IPS-15b (cell line): Measurements from ENCODE around the gene DMD.

ENCODE experiments used
- H3K27me3 ChIP-seq: one replicate; pipeline ENCODE4 v1.6.1; 2013; ENCODE audit warnings: low read length; ENCODE audit not compliant: control insufficient read depth, insufficient read depth
- H3K36me3 ChIP-seq: one replicate; pipeline ENCODE4 v1.6.1; 2013; ENCODE audit warnings: low read length; ENCODE audit not compliant: control insufficient read depth, insufficient read depth
- H3K4me1 ChIP-seq: one replicate; pipeline ENCODE4 v1.6.1; 2013; ENCODE audit warnings: mild to moderate bottlenecking, low read length; ENCODE audit not compliant: control insufficient read depth, insufficient read depth
- H3K4me3 ChIP-seq: one replicate; pipeline ENCODE4 v1.5.1; 2013; ENCODE audit warnings: low read depth, low read length
- H3K9ac ChIP-seq: one replicate; pipeline ENCODE4 v1.6.1; 2013; ENCODE audit warnings: low read depth, mild to moderate bottlenecking, low read length
- H3K9me3 ChIP-seq: one replicate; pipeline ENCODE4 v1.6.1; 2013; ENCODE audit warnings: mild to moderate bottlenecking, low read length; ENCODE audit not compliant: control insufficient read depth, insufficient read depth

Gene DMD

DNA sequence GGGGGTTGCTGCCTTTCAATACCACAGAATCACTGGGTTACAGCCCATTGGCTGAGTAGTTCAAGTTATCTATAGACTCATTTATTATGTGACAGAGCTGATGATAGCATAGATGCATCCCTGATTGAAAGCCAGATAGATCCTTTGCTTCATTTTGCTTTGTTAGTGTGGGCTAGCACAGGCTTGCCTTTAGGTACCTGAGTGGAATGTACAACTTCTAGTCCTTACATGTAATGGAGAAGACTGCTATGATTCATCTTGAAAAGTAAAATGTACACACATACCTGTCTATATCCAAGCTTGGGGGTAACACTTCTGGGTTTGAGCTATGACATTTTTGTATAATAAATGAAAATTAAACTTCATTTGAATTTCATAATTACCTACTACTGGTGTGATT lies 1913.5 kb downstream of the DMD start:
- Histone ChIP-seq H3K27me3 (no peaks in the 10 kb centered on the region), H3K4me1 (peaks cover 13% of the 10 kb centered on the region), H3K4me3 (no peak overlapping the region), H3K9me3 (no peaks in the 10 kb centered on the region), H3K9ac (no peak overlapping the region), H3K36me3 (no peaks in the 10 kb centered on the region)

DNA sequence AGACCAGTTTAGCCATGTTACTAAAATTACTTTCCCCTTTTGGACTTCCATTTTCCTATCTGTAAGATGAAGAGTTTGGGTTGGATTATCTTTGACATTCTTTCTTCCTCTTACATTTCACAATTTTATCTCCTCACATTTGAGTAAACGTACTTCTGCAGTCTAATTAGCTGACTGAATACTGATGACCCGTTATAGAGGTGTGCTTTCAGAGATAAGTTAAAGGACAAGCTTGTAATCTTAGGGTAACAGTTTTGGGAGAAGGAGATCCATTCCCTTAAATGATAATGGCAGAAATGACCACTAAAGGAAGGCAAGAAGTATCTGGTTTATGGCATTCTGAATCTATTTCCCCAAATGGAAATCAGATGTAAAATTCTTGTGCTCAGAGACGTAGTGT lies 1916.9 kb downstream of the DMD start:
- H3K4me1 ChIP-seq, result peaks cover 8% of the 10 kb centered on the region
- H3K4me3 ChIP-seq, result no peak overlapping the region
- no peaks in the 10 kb centered on the region for H3K36me3 ChIP-seq
- H3K27me3 ChIP-seq, result no peaks in the 10 kb centered on the region
- H3K9ac ChIP-seq, result no peak overlapping the region
- no peaks in the 10 kb centered on the region for H3K9me3 ChIP-seq

DNA sequence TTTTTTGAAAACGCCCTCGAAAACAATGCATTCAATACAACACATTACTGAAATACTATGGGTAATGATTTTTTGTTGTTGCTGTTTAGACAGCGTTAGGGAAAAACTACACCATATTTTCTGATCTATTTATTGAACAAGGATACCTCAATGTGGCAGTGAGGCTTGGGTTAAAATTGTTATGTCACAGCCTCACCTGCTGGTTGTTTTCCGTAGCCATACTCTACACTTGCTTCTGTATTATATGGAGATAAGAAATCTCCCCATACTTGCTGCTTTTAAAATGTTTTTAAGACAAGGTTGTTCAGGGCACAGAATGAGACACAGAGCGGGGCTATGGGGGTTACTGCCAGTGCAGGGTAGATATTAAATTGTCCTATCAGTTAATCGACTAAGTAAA lies 1917.9 kb downstream of the DMD start:
- Histone ChIP-seq H3K27me3 (no peaks in the 10 kb centered on the region), H3K4me1 (no peaks in the 10 kb centered on the region), H3K4me3 (no peak overlapping the region), H3K9me3 (no peaks in the 10 kb centered on the region), H3K9ac (no peak overlapping the region), H3K36me3 (no peaks in the 10 kb centered on the region)

DNA sequence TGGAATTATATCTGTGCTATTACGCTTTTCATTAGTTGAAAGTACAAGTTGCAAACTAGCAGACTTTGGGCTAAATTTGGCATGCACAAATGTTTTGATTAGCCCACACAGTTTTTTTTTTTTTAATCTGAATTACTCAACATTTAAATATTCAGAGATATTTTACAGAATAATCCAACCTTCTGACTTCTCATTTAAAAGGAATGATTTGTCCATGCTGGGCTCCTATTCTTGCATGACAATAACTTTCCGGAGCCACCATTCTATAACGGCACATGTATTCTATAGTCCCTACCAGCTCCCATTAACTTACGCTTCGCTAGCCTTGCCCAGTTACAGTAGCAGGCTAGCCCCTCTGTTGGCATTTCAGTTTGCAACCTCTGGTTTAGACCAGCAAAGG lies 1920.2 kb downstream of the DMD start:
- Histone ChIP-seq H3K36me3 (no peaks in the 10 kb centered on the region), H3K4me3 (no peak overlapping the region), H3K9ac (no peak overlapping the region), H3K4me1 (no peaks in the 10 kb centered on the region), H3K27me3 (no peaks in the 10 kb centered on the region), H3K9me3 (no peaks in the 10 kb centered on the region)

DNA sequence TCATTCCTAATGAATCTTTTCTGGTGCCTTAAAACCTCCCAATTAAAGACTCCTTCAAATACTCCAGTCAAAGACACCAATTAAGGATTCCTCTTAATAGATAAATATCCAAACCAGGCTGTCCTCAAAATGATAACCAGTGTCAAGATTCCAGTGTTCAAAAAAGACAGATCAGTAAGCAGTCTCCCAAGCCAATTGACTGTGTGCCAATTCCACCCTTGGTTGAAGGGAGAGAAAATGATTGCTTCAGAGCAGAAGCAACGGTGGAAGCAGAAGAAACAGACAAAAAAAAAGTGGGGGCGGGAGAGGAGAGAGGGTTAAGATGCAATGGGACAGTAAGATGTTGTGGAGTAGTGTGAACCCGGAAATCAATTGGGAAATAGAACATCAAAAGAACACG lies 1923.5 kb downstream of the DMD start:
- H3K9me3 ChIP-seq, result no peaks in the 10 kb centered on the region
- no peaks in the 10 kb centered on the region for H3K36me3 ChIP-seq
- no peaks in the 10 kb centered on the region for H3K27me3 ChIP-seq
- H3K4me3 ChIP-seq, result no peak overlapping the region
- H3K9ac ChIP-seq, result no peak overlapping the region
- H3K4me1 ChIP-seq, result no peaks in the 10 kb centered on the region

DNA sequence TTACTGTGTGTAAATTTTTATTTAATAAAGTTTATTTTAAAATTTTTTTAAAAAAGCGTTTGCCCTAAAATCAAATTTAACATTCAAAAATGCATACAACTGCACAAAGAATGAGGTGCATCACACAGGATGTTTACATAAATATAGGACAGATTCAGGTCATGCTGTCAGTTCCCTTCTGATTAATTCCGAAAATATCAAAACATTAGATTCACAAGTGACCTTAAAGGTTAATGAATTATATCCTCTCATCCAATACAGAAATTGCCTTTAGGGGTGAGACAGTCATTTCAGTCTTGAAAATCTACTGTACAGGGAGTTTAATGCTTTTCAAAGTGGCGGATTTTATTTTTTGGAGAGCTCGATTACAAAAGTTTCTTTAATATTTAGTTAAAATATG lies 1930.8 kb downstream of the DMD start:
- H3K9ac ChIP-seq, result no peak overlapping the region
- no peaks in the 10 kb centered on the region for H3K4me1 ChIP-seq
- no peak overlapping the region for H3K4me3 ChIP-seq
- no peaks in the 10 kb centered on the region for H3K27me3 ChIP-seq
- no peaks in the 10 kb centered on the region for H3K9me3 ChIP-seq
- H3K36me3 ChIP-seq, result no peaks in the 10 kb centered on the region

DNA sequence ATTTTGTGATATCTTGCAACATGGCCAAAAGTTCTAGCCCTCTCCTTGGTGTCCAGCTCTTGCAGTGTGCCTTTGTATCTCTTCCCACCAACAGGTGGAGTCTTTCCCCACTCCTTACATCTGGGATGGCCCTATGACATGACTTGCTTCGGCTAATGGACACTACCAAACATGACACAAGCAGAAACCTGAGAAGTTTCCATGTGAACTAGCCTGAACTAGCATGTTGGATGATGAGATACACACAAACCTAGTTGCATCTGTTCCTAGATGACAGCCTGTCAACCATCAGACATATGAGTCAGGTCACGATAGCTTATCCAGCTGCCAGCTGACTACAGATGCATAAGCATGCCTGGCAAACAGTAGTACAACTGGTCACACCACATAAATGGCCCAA lies 1932.0 kb downstream of the DMD start:
- H3K9ac ChIP-seq, result no peak overlapping the region
- H3K27me3 ChIP-seq, result no peaks in the 10 kb centered on the region
- no peaks in the 10 kb centered on the region for H3K36me3 ChIP-seq
- H3K4me1 ChIP-seq, result no peaks in the 10 kb centered on the region
- no peaks in the 10 kb centered on the region for H3K9me3 ChIP-seq
- H3K4me3 ChIP-seq, result no peak overlapping the region

DNA sequence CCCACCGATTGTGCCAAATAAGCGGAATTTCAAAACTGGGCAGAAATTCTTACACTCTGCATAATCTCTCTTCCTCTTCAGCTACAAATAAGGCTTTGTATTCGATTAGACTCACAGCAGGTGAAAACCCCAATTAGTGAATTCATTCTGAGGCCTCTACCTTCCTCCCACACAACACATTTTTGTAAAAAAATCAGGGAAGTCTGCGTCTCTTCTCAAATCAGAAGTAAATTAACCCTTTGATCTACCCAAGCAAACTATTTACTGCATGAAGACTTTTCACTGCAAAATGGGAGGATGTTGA lies 1938.9 kb downstream of the DMD start:
- H3K4me3 ChIP-seq, result no peak overlapping the region
- H3K9me3 ChIP-seq, result no peaks in the 10 kb centered on the region
- no peaks in the 10 kb centered on the region for H3K36me3 ChIP-seq
- H3K27me3 ChIP-seq, result no peaks in the 10 kb centered on the region
- H3K4me1 ChIP-seq, result peaks cover 4% of the 10 kb centered on the region
- H3K9ac ChIP-seq, result no peak overlapping the region

DNA sequence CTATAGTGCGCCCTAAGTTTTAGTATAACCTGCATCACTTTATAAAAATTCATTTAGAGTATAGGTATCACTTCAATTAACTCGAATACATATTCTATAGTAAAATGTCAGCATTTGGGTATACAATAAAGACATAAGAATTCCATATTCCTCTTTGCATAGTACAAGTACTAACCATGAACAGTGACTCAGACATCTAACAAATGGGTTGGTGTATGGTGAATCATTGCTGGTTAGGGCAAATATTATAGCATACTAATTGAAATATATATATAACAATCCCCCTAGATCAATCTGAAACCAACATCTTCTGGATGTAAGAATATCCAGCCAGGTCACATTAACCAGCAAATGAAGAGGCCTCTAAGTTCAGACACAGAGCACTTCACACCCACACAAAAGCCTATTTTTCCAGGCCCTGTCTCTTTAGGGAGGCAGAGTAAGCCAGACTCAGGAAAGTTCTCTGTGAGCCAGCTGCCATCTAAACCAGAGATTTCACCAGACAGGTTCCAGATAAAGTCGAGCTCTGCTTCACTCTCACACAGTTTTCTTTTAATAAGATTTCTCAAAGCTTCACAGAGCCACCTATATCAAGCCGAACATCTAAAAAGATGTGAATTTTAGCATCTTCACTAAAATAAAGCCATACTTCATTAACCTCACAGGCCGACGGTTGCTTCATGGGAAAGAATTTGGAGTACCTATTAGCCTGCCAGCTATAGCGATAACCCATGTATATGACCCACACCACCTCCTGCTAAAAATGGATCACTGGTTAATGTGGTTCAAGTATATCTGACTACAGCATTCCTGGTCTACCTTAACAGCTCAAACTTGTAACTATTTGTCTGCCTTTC lies 1939.5 kb downstream of the DMD start:
- H3K27me3 ChIP-seq, result no peaks in the 10 kb centered on the region
- H3K9me3 ChIP-seq, result no peaks in the 10 kb centered on the region
- H3K4me1 ChIP-seq, result peaks cover 4% of the 10 kb centered on the region
- H3K36me3 ChIP-seq, result no peaks in the 10 kb centered on the region
- no peak overlapping the region for H3K4me3 ChIP-seq
- no peak overlapping the region for H3K9ac ChIP-seq

DNA sequence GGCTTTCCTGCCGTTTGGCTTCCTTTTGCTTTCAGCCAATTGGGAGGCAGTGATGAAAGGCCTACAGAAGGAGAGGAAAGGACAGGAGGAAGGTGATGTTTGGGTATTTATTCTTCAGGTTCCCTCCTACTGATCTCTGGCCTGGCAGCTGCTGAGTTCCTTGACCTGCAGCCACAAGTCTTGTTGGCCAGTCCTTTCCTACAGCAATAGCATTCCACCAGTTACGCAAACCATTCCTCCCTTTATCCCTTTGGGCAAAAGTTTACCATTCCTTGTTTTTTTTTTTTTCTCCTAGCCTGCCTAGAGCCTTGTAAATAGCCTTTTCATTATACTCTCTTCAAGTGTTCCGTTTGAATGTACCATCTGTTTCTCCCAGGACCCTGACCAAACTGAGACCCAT lies 1941.4 kb downstream of the DMD start:
- H3K9ac ChIP-seq, result no peak overlapping the region

DNA sequence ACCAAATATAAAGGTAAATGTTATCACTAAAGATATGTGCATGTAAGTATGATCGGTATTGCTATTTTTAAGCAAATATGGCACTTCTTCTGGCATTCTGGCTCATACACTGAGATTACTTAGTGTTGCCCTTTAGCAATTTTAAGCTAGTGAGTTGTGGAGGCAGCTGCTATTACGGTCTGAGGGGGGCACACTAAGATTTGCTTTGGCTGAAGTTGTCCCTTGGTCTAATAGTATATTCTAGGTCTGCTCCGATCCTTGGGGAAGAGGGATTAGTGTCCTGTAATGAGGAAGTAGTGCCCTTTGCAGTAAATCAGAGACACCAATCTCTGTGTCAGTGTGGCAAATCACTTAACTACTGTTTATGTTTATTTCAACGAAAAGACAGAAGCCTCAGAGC lies 1943.0 kb downstream of the DMD start:
- H3K9ac ChIP-seq, result no peak overlapping the region
- H3K36me3 ChIP-seq, result no peaks in the 10 kb centered on the region
- peaks cover 7% of the 10 kb centered on the region for H3K27me3 ChIP-seq
- H3K4me1 ChIP-seq, result peaks cover 9% of the 10 kb centered on the region
- H3K4me3 ChIP-seq, result no peak overlapping the region
- no peaks in the 10 kb centered on the region for H3K9me3 ChIP-seq

More for the DNA sequence above, 1941.4 kb downstream of the DMD start:
- Histone ChIP-seq H3K4me1 (peaks cover 6% of the 10 kb centered on the region), H3K9me3 (no peaks in the 10 kb centered on the region), H3K36me3 (no peaks in the 10 kb centered on the region), H3K4me3 (no peak overlapping the region), H3K27me3 (peaks cover 5% of the 10 kb centered on the region)

DNA sequence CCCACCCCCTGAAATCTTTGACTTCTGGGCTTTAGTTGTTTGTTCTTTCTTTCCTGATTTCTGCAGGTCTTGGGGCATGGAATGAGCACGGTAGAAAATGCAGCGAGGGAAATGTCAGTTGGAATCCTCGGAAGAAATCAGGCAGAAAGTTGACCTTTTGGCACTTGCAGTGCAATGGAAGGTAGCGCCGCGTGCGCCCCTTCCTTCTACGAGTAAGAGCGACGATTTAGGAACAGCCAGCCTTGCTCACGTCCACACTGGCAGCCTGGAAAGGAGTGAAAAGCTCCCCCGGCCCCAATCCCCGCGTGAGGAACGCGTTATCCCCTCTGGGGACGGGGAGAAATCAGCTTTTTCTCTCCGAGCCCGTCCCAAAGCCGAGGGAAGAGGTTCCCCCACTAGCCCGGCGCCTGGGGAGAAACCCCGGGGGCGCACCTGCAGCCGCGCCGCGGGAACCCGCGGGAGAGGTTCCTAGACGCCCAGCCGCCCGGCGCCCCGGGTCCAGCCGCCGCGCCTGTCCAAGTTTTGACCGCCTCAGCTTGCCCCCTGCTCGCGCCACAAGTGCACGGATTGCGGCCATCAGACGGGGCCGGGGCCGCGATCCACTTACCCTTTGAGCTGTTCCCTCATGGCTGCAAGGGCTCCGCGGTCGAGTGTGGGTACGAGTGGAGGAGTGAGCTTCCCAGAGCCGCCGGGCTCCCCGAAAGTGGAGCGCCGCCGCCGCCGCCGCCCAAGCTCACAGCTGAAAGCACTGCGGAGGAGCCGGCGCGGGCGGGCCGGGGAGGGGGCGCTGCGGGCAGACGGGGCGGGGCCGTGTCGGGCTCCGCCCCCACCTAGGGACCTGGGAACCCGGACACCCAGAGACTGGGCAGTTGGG lies 1944.9 kb downstream of the DMD start:
- no peaks in the 10 kb centered on the region for H3K36me3 ChIP-seq
- H3K4me1 ChIP-seq, result peaks cover 20% of the 10 kb centered on the region
- no peaks in the 10 kb centered on the region for H3K9me3 ChIP-seq
- H3K4me3 ChIP-seq, result peak overlapping the region; percentile 68
- peaks cover 7% of the 10 kb centered on the region for H3K27me3 ChIP-seq
- peak overlapping the region; percentile 61 for H3K9ac ChIP-seq
